ENCODE data around the gene LAMC3. TPM values are rescaled to one million over a fixed set of nuclear protein-coding genes. Genes with fewer than 3 reads are reported as not detected.

The LAMC3 gene
- total and polyA plus RNA-seq, 7 donors, result 0.17 to 0.96 (median 0.22) TPM; not detected in 1

DNA sequence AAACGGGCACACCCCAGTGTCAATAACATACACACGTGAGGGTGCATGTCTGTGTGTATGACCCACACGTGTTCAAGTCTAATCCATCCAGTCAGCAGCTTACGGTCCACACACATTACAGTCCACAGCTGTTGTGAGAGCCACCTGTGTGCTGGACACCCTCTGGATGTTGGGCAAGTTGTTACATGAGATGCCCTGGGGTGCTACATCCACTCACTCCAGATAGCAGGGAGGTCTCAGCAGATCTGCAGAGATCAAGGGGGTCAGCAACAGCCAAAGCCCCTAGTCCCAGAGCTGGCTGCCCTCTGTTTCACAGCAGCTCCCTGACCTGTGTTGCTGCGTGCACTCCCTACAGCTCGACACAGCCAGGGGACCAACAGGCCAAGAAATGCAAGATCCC lies 83.1 kb downstream of the LAMC3 start:
- no peaks in the 10 kb centered on the region for H3K4me1 ChIP-seq
- H3K4me3 ChIP-seq, result no peak overlapping the region
- H3K27me3 ChIP-seq (ENCODE audit: insufficient read depth in 3 of 3, low read length in 2 of 3), result peaks cover 0 to 51% (median 6%) of the 10 kb centered on the region in 3 donors
- DNase-seq (no peak), ATAC-seq (no peak)
- TF ChIP-seq, protein P1, sequence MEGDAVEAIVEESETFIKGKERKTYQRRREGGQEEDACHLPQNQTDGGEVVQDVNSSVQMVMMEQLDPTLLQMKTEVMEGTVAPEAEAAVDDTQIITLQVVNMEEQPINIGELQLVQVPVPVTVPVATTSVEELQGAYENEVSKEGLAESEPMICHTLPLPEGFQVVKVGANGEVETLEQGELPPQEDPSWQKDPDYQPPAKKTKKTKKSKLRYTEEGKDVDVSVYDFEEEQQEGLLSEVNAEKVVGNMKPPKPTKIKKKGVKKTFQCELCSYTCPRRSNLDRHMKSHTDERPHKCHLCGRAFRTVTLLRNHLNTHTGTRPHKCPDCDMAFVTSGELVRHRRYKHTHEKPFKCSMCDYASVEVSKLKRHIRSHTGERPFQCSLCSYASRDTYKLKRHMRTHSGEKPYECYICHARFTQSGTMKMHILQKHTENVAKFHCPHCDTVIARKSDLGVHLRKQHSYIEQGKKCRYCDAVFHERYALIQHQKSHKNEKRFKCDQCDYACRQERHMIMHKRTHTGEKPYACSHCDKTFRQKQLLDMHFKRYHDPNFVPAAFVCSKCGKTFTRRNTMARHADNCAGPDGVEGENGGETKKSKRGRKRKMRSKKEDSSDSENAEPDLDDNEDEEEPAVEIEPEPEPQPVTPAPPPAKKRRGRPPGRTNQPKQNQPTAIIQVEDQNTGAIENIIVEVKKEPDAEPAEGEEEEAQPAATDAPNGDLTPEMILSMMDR (IDR thresholded peaks at IDR 0.05), result no peak
- no peaks in the 10 kb centered on the region for H3K36me3 ChIP-seq (ENCODE audit: insufficient read depth in 1 of 2, low read depth in 1 of 2)
- H3K9me3 ChIP-seq, result no peaks in the 10 kb centered on the region
- 66 to 77% (median 72%) methylated on average over 6 of the region's 6 CpGs for WGBS, 3 donors
- intact Hi-C loops (cut with DNase I), result no loop called here
- H3K27ac ChIP-seq, result no peak overlapping the region

DNA sequence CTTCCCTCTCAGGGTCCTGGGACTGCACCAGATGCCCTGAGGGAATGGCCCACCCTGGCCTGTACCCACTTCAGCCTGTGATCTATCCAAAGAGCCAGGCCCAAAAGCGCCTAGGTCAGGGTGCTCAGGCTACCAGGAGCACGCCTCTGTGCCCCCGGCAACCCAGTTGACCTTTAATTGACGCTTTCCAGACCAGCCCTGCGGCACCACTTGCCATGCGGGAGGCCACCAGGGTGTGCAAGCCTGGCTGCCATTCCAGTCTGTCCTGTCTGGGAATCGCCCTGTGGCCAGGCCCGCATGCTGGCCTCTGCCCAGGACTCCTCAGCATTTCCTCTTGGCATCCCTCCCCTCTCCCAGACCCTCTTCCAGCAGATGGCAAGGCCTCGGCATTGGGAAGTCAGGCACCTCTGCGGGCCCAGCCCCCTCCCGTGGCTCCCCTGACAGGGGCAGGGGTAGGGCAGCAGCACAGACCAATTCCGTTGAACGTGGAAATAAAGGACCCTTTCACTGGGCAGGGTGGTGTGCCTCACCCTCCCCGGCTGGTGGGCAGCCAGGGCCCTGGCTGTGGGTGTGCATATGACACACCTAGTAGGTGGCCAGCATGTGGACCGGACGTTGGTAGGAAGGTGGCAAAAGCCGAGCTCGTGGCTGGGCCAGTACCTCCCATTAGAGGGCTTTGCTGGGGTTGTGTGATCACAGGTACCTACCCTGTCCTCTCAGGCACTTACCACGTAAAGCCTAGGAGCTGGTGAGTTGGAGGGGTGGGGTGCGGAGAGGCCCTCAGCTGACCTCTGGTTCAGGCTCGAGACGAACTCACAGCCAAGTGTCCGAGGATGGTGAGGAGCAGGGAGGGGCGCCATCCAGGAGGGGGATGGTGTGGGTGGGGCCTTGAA lies 83.8 kb downstream of the LAMC3 start:
- intact Hi-C loops (cut with DNase I), result no loop called here
- H3K4me3 ChIP-seq, result no peak overlapping the region
- no peak for ATAC-seq
- 81 to 86% (median 84%) methylated on average over 23 to 24 of the region's 24 CpGs for whole genome bisulfite sequencing, 3 donors
- H3K27me3 ChIP-seq (ENCODE audit: insufficient read depth in 3 of 3, low read length in 2 of 3), result peaks cover 0 to 58% (median 11%) of the 10 kb centered on the region in 3 donors
- DNase-seq, result no peak
- no peaks in the 10 kb centered on the region for H3K4me1 ChIP-seq
- H3K9me3 ChIP-seq, result no peaks in the 10 kb centered on the region
- TF ChIP-seq, protein P1 (IDR thresholded peaks at IDR 0.05), result no peak
- no peaks in the 10 kb centered on the region for H3K36me3 ChIP-seq (ENCODE audit: insufficient read depth in 1 of 2, low read depth in 1 of 2)
- no peak overlapping the region for H3K27ac ChIP-seq

DNA sequence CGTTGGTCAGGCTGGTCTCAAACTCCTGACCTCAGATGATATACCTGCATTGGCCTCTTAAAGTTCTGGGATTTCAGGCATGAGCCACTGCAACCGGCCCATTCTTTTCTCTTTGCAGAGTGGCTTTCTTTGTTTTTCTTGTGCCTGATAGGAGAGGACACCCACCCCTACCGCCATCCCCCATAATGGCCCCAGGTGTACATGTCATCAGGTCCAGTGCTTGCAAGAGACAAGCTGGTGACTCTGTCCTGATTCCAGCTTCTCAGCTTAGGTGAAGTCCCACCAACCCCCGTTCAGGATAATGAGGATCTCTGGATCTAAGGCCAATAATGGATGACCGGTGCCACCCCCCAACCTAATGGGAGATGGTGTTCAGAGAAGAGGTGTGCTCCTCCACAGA lies 85.0 kb downstream of the LAMC3 start:
- H3K9me3 ChIP-seq, result no peaks in the 10 kb centered on the region
- intact Hi-C loops (cut with DNase I), result no loop called here
- H3K4me1 ChIP-seq, result no peaks in the 10 kb centered on the region
- DNase-seq (no peak), ATAC-seq (no peak)
- H3K27me3 ChIP-seq (ENCODE audit: insufficient read depth in 3 of 3, low read length in 2 of 3), result peaks cover 0 to 65% (median 15%) of the 10 kb centered on the region in 3 donors
- WGBS, 3 donors, result 84 to 90% (median 85%) methylated on average over 5 of the region's 5 CpGs
- no peaks in the 10 kb centered on the region for H3K36me3 ChIP-seq (ENCODE audit: insufficient read depth in 1 of 2, low read depth in 1 of 2)
- TF ChIP-seq, protein P1 (IDR thresholded peaks at IDR 0.05), result no peak
- no peak overlapping the region for H3K4me3 ChIP-seq
- H3K27ac ChIP-seq, result no peak overlapping the region

DNA sequence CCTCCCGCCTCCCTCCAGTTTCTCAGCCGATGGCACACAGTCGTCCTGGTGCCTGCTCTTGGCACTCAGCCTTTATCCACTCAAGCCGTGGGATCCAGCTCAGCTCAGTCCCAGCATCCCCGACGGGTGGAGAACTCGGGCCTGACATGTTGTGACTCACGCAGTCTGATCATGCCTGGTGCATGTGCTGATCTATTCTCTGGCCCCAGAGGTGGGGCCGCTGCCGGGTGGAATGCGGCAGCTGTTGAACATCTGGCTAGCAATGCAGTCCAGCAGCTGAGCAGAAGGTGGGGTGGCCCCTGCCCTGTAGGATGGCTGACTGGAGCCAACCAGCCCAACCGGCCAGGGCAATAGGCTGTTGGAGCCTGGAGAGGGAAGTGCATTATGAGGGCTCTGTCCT lies 85.6 kb downstream of the LAMC3 start:
- peak; percentile 57 to 73 for DNase-seq

More for the DNA sequence above, 85.6 kb downstream of the LAMC3 start:
- H3K27me3 ChIP-seq (ENCODE audit: insufficient read depth in 3 of 3, low read length in 2 of 3), result peaks cover 0 to 69% (median 15%) of the 10 kb centered on the region in 3 donors
- intact Hi-C loops (cut with DNase I), result no loop called here
- no peak overlapping the region for H3K27ac ChIP-seq
- ATAC-seq, result peak in 3 of 4 donors; percentile 28 to 40 (median 40)
- TF ChIP-seq, protein P1 (IDR thresholded peaks at IDR 0.05), result no peak
- H3K4me1 ChIP-seq, result no peaks in the 10 kb centered on the region
- H3K36me3 ChIP-seq (ENCODE audit: insufficient read depth in 1 of 2, low read depth in 1 of 2), result no peaks in the 10 kb centered on the region
- WGBS, 3 donors, result 17 to 37% (median 23%) methylated on average over 12 of the region's 12 CpGs
- no peaks in the 10 kb centered on the region for H3K9me3 ChIP-seq
- H3K4me3 ChIP-seq, result no peak overlapping the region
